GM10266 (cell line): ENCODE data around the gene UBE2O.

Source experiments
- DNase-seq: peaks from one replicate; pipeline ENCODE4 v3.0.0; 2012; ENCODE audit errors: extremely low spot score
- TF ChIP-seq, protein P1 (sequence below): IDR thresholded peaks from 2 replicates; pipeline ENCODE4 v1.5.1; 2012; ENCODE audit warnings: mild to moderate bottlenecking, low read depth; ENCODE audit not compliant: control insufficient read depth, insufficient read depth; ENCODE audit errors: missing control alignments

UBE2O gene

DNA sequence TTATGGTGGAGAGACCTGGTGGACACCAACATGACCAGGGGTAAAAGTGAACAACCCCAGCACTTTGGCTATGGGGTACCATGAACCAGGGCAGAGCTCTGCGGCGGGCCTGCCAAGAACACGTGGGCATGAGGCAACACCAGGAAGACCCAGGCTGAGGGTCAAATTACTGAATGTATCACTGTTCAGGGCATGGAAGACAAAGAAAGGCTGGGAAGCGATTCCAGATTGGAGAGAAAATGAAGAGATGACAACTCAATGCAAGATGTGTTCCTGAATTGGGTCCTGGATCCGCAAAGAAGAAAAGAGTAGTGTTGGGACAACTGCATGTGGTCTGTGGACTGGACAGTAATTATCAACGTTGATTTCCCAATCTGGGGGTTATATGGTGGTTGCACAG, 48.7 kb downstream of the UBE2O start:
- DNase-seq = no peak
- TF ChIP-seq, protein P1, sequence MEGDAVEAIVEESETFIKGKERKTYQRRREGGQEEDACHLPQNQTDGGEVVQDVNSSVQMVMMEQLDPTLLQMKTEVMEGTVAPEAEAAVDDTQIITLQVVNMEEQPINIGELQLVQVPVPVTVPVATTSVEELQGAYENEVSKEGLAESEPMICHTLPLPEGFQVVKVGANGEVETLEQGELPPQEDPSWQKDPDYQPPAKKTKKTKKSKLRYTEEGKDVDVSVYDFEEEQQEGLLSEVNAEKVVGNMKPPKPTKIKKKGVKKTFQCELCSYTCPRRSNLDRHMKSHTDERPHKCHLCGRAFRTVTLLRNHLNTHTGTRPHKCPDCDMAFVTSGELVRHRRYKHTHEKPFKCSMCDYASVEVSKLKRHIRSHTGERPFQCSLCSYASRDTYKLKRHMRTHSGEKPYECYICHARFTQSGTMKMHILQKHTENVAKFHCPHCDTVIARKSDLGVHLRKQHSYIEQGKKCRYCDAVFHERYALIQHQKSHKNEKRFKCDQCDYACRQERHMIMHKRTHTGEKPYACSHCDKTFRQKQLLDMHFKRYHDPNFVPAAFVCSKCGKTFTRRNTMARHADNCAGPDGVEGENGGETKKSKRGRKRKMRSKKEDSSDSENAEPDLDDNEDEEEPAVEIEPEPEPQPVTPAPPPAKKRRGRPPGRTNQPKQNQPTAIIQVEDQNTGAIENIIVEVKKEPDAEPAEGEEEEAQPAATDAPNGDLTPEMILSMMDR = no peak

DNA sequence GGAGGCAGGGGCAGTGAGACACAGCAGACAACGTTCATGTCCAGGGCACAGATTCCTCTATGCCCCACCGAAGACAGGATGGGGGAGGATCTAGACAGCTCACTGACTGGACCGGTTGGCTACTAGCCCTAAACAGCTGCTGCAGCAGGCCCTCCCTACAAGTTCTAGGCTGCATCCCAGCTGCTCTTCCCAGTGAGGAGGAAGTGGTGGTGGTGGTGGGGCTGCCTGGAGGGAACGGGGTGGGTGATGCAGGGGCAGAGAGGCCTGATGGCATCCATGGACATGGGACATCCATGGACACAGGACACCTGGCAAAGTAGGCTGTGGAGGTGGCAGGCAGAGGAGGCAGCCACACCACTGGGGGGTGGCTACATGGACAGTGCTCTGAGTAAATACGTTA, 50.2 kb downstream of the UBE2O start:
- no peak for DNase-seq
- TF ChIP-seq, protein P1 = no peak

DNA sequence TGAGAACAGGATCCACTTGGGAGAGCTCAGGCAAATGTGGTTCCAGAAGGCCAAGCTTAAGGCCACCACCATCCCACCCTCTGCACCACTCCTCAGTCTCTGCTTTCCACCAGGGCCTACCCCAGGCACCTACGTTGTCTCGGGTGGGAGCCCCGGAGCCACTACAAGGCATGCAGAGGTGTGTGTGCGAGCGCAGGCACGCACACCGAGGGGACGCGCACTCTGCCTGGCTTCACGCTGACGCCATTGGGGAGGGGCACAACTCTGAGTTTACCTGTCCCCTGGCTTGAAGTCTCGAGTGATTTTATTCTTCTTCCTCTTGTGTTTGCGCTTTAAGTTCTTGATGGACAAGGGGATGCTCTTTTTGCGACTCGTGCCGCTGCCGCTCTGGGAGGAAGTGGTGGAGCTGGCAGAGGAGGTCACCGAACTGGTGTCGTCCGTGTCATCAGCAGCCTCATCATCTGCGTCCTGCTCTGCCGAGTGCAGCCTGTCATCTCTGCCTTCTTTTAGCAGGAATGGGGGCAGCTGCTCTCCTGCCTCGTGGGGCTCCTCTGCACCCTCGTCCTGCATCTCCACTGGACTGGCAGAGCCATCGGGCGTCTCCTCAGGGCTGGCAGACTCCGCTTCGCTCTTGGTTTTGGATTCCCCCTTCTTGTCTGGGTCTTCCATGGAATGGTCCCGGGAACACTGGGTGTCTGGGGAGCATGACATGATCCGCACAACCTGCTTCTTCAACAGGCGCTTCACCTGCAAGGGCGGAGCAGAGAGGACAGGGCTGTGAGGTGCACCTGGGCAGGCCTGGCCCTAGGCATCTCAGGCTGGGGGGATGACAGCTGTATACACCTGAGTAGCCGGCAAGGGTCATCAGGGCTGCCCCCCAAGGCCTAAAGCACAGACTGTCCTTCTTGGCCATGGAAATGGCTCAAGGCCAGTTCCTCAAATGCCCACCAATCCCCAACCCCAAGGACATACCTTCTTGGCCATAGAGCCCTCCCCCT, 53.5 kb downstream of the UBE2O start:
- DNase-seq = no peak
- TF ChIP-seq, protein P1 = no peak

DNA sequence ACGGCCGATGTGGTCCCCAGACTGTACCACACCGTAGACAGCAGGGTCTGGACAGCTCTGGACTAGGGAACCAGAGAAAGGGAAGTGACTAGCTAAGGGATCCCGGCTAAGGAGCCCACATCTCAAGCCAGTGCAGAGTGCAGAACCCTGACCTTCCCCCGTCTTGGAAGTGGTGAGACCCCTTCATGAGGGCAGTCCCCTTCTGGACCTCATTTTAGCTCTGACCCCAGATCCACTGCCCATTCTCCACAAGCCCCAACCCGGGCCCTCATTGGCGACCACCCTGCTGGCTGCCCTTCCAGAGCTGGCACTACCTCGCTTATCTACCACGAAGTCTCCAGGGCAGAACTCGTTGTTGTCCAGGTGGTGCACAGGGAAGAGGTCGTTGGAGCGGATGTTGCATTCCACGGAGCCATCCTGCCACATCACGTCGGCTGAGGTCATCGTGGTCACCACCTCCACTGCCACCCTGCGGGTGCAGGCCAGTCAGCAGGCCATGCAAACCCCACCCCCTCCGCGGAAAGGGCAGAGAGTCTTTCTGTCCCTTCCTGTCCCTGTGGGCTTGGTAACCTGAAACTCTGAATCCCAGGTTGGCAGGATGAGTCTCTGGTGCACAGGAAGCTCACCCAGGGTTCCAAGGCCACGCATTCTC, 54.3 kb downstream of the UBE2O start:
- TF ChIP-seq, protein P1 = no peak
- no peak for DNase-seq

DNA sequence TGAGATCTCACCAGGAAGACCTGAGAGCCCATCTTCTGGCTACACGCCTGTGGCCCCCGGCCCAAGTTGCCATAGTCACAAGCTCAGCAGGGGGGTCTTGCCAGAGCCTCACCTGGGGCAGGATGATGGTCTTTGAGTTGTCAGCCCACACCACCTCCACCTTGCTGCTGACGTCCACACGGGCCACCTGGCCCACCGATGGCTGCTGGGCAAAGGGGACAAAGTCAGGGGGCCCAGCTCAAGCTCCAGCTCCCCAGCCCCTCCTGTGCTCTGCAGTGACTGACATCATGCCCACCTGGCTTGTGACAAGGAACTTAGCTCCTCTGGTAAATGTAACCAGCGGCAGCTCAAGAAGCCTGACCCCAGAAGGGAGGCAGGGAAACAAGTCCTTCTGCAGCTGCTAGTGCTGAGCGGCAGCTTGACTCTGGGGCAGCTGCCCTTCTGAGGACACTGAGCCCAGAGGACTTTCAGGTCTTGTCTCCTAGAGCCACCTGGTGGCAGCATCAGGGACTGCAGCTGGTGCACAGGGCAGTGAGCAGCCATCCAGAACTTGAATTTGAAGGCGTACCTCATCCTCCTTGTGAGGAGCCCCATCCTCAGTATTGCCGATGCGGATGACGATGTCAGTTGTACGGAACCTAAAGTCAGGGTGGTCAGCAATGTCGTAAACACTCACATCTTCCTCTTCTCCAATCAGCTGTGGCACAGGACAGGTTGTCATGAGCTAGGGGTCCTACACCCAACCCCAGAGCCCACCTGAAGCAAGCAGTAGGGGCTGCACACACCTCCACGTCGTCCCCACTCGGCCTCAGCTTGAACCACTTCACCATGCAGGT, 55.0 kb downstream of the UBE2O start:
- TF ChIP-seq, protein P1 = peak; percentile 98
- DNase-seq = peak; percentile 85

DNA sequence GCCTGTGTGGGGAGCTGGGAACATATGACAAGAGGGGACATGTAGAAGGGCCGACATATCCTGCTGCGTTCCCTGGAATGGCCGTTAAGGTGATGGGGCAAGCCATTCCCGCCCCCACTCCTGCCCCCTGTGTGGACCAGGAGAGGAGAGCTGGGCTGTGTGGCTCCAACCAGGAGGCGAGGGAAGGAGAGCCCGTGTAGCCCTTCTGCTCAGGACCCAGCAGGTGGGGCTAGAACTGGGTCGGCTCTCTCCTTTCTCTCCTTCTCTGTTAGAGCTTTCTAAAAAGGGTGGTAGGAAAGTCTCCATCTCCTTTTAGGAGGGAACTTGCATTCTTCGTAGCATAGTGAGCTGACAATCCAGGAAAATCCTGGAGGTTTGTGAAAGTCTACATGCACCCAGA, 55.8 kb downstream of the UBE2O start:
- no peak for DNase-seq
- TF ChIP-seq, protein P1 = no peak

DNA sequence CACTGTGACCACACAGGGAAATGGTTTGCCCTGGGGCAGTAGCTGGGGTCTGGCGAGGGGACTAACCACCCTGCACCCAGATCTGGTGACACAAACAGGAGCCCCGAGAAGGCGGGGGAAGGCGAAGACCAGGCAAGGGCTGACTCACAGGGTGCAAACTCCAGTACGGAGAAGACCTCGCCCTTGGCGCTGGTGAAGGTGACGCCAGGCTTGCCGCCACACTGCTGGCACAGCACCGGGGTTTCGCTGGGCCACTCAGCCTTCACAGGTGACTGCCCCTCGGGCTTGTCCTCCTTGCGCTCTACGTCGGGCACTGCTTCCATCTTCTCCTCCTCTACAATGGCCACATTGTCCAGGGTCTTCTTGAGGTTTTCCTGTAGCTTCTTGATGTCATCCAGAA, 57.0 kb downstream of the UBE2O start:
- TF ChIP-seq, protein P1 = no peak
- DNase-seq = no peak
